GM18526 (cell line): ENCODE measurements around the gene PDHA2.

ENCODE experiments used
- POLR2A ChIP-seq: IDR thresholded peaks from 3 replicates; pipeline ENCODE4 v1.6.1; 2011; ENCODE audit not compliant: insufficient read length; ENCODE audit errors: extremely low read depth

The PDHA2 gene

GRCh38 chr4:95889662-95890061 is 49.8 kb downstream of the PDHA2 start:
- no peak for TF ChIP-seq POLR2A
